Fibroblast of pulmonary artery (primary cell): Measurements from ENCODE around the gene INO80B.
A peak's percentile ranks its signal among the peaks of the same experiment; 100 is the strongest.
"Not testable (repeated sequence)": the region's sequence is repeated elsewhere in the genome, so short reads cannot be mapped to it uniquely, and the experiment has no call there.

Experiments used
- DNase-seq: peaks from one replicate; pipeline ENCODE4 v3.0.0-alpha.2; 2010; ENCODE audit warnings: low read depth
- H3K4me3 ChIP-seq: replicated peaks from 2 replicates; pipeline ENCODE4 v1.5.1; 2011; ENCODE audit warnings: low read depth, mild to moderate bottlenecking, control low read depth, low read length, moderate library complexity
- CTCF ChIP-seq: IDR thresholded peaks from 2 replicates; pipeline ENCODE4 v1.5.1; 2011; ENCODE audit warnings: mild to moderate bottlenecking, control low read depth, low read length, inconsistent platforms; ENCODE audit errors: missing control alignments

INO80B gene

GRCh38 chr2:74481431-74481830, 26.5 kb downstream of the INO80B start:
- H3K4me3 ChIP-seq = peak overlapping the region; percentile 98
- TF ChIP-seq CTCF = no peak
- no peak for DNase-seq

- H3K4me3 ChIP-seq = peak overlapping the region; percentile 98
- TF ChIP-seq CTCF = no peak
- no peak for DNase-seq
These were observed 27.3 kb downstream of the INO80B start for GRCh38 chr2:74481961-74482800.

GRCh38 chr2:74482801-74483674, 28.2 kb downstream of the INO80B start, which contains the start of the genes CCDC142 and TTC31:
Gene CCDC142, minus strand, starts transcription at chr2:74482998. Its CDS starts 161 bp downstream, at chr2:74482837.
Gene TTC31, plus strand, starts transcription at chr2:74483081. Its CDS starts 15 bp downstream, at chr2:74483096.
- DNase-seq = peak; percentile 96
- peak; percentile 87 for TF ChIP-seq CTCF
- peak within 1 kb of the TSS; percentile 98 for H3K4me3 ChIP-seq

- peak overlapping the region; percentile 98 for H3K4me3 ChIP-seq
- DNase-seq = not testable (repeated sequence)
These were observed 28.8 kb downstream of the INO80B start for GRCh38 chr2:74483675-74484164.

GRCh38 chr2:74486141-74486540, 31.3 kb downstream of the INO80B start:
- no peak for TF ChIP-seq CTCF
- H3K4me3 ChIP-seq = no peak overlapping the region
- DNase-seq = no peak

- DNase-seq = no peak
These were observed 34.0 kb downstream of the INO80B start for GRCh38 chr2:74488643-74489481.

More at GRCh38 chr2:74488643-74489481, 34.0 kb downstream of the INO80B start:
- H3K4me3 ChIP-seq = no peak overlapping the region
- TF ChIP-seq CTCF = no peak
